C4-2B (cell line): ENCODE results near the gene TAAR1.
"Not testable (repeated sequence)": the region's sequence is repeated elsewhere in the genome, so short reads cannot be mapped to it uniquely, and the experiment has no call there.

ENCODE experiments used
- H3K27ac ChIP-seq: fragments of 450-650 bp; 2 replicates; pipeline ENCODE4 v1.5.1; 2017
- CTCF ChIP-seq: fragments of 450-650 bp; conservative IDR thresholded peaks from 2 replicates; pipeline ENCODE4 v1.5.1; 2017; ENCODE audit warnings: mild to moderate bottlenecking
- ZFX ChIP-seq: fragments of 450-650 bp; IDR thresholded peaks from 2 replicates; pipeline ENCODE4 v1.6.1; 2017

Gene TAAR1

DNA sequence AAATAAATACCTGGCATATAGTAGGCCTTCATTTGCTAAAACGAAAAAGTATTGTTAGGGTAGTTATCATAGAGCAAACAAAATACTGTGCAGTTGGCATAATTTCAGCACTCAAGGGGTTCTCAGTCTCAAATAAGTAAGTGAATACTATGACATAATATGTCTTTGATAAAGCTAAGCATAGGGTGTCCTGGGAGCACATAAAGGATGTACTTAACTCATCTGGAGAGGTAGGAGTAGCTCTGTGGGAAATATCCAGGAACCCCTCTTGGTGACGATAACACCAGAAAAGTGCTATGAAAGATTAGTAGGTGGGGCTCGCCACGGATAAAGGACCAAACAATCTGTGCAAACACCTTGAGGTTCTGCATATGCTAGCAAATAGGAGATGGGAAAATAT is 31.7 kb upstream of the TAAR1 start:
- TF ChIP-seq CTCF (no peak), ZFX (no peak)

DNA sequence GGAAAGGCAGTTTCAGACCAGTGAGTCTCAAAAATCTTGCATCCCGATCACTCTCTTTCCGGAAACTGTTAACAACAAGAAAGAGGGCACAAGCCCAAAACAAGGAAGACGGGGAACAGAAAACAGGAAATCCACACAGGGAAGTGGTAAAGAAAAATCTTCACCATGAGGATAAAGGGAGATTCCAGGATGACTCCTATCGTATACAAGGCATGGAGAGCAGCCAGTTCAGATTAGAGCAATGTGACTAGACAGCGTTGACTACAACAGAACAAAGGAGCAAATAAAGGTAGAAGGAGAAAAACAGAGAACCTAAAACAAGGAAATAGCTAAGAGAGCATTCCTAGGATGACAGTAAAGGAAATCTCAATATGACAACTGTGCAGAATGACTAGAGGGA is 28.3 kb upstream of the TAAR1 start:
- no peak overlapping the region for H3K27ac ChIP-seq
- no peak for TF ChIP-seq CTCF
- TF ChIP-seq ZFX = no peak

More for the DNA sequence above, 31.7 kb upstream of the TAAR1 start:
- H3K27ac ChIP-seq = no peak overlapping the region

DNA sequence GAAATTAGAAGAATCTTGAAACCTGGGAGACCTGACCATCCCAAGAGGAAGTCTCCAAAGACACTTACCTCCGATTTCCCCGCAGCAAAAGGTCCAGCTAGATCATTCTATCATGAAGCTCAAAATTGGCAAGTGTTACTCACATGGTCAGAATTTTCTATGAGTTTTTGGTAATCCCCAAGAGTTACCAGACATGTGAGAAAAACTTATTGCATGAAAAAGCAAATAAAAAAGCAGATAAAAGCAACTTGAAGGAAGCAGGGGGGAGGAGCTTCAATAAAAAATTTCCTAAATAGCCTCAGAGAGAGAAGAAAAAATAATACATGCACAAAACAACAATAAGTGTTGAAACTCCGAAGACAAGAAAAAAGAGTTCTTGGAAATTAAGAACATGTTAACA is 27.5 kb upstream of the TAAR1 start:
- no peak overlapping the region for H3K27ac ChIP-seq
- TF ChIP-seq ZFX (no peak), CTCF (no peak)

GRCh38 chr6:132685009-132685408 is 26.0 kb upstream of the TAAR1 start:
- no peak overlapping the region for H3K27ac ChIP-seq
- TF ChIP-seq CTCF (no peak), ZFX (no peak)

DNA sequence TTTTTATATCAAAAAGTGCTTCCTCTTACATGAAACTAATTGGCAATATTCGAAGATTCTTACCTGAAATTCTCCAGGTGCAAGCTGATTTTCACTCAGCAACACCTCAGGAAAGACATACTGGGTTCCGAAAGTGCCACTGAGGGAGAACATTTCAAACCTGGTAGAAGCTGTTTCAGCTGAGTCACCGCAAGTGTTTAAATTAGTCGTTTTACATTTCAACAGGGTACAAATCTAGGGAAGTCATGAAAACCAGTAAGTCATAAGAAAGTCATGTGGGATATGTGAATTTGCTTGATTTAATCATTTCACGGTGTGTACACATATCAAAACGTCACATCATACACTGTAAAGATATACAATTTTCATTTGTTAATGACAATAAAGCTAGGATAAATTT is 25.3 kb upstream of the TAAR1 start:
- no peak overlapping the region for H3K27ac ChIP-seq
- TF ChIP-seq ZFX (no peak), CTCF (no peak)

DNA sequence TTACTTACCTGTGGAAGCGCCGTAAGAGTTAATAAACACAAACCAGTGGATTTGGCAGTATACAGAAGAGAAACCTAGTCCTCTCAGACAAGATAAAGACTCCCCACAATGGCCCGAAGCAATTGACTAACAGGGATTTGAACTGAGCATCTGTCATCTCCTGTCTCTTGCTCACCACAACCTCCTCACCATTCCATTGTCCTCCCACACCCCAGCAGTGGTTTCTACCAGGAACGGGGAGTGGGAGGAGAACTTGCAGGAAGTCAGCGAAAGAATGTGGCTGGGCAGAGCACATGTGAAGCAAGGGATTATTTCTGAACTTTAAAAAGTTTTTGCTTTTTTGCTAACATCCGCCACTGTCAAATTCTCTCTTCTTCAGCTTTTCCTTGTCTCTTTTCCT is 24.6 kb upstream of the TAAR1 start:
- TF ChIP-seq CTCF (no peak), ZFX (no peak)
- H3K27ac ChIP-seq = no peak overlapping the region

- H3K27ac ChIP-seq = not testable (repeated sequence)
Measured at GRCh38 chr6:132679094-132679493, 20.1 kb upstream of the TAAR1 start.

DNA sequence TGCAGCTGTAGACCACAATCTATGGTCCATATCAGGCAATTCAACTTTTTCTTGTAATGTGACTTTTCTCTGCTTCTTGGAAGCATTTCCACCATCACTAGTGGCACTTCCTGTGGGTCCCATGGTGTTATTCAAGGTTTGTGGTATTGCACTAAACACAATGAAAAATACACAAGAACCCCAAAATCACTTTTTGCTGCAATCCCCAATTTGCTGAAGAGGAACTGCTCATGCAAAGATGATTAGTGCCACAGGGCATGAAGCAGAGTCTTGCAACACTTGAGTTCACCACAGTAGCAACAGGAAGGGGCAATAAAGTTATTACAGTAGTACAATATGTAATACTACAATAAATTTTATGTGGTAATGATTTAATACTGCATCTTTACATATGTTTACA is 16.8 kb upstream of the TAAR1 start:
- no peak for TF ChIP-seq ZFX
- TF ChIP-seq CTCF = no peak
- H3K27ac ChIP-seq = no peak overlapping the region
